ENCODE measurements around the gene SLC1A2.

Gene SLC1A2

DNA sequence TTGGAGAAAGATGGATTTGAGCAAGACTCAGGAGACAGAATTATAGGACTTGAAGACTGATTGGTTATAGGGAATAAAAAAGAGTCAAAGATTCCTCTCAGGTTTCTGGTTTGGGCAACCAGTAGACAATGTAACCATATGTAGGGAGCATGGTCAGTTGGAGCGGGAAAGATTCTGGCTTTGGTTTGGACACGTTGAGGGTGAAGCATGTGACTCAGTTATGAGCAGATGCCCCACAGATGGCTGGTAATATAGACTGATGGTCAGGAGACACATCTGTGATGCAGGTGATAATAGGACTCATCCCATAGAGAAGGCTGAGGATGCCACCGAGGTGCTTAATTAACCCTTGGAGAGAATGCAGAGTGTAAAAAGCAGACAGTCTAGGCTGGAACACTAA lies 148.3 kb downstream of the SLC1A2 start:
- no peak for ATAC-seq
- no peak for TF ChIP-seq TOX (CRISPR knock-in tag; IDR thresholded peaks at IDR 0.05; ENCODE audit: borderline replicate concordance)
- TF ChIP-seq, protein P1, sequence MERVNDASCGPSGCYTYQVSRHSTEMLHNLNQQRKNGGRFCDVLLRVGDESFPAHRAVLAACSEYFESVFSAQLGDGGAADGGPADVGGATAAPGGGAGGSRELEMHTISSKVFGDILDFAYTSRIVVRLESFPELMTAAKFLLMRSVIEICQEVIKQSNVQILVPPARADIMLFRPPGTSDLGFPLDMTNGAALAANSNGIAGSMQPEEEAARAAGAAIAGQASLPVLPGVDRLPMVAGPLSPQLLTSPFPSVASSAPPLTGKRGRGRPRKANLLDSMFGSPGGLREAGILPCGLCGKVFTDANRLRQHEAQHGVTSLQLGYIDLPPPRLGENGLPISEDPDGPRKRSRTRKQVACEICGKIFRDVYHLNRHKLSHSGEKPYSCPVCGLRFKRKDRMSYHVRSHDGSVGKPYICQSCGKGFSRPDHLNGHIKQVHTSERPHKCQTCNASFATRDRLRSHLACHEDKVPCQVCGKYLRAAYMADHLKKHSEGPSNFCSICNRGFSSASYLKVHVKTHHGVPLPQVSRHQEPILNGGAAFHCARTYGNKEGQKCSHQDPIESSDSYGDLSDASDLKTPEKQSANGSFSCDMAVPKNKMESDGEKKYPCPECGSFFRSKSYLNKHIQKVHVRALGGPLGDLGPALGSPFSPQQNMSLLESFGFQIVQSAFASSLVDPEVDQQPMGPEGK (CRISPR knock-in tag; IDR thresholded peaks at IDR 0.05; ENCODE audit: borderline replicate concordance) = no peak
- no peak for TF ChIP-seq CSDC2 (CRISPR knock-in tag; IDR thresholded peaks at IDR 0.05)
- TF ChIP-seq, protein P2, sequence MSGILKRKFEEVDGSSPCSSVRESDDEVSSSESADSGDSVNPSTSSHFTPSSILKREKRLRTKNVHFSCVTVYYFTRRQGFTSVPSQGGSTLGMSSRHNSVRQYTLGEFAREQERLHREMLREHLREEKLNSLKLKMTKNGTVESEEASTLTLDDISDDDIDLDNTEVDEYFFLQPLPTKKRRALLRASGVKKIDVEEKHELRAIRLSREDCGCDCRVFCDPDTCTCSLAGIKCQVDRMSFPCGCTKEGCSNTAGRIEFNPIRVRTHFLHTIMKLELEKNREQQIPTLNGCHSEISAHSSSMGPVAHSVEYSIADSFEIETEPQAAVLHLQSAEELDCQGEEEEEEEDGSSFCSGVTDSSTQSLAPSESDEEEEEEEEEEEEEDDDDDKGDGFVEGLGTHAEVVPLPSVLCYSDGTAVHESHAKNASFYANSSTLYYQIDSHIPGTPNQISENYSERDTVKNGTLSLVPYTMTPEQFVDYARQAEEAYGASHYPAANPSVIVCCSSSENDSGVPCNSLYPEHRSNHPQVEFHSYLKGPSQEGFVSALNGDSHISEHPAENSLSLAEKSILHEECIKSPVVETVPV (CRISPR knock-in tag; IDR thresholded peaks at IDR 0.05) = no peak
- no peak for TF ChIP-seq ZNF8 (CRISPR knock-in tag; IDR thresholded peaks at IDR 0.05)
- TF ChIP-seq ZC3H10 (CRISPR knock-in tag; IDR thresholded peaks at IDR 0.05) = no peak
- TF ChIP-seq, protein P3, sequence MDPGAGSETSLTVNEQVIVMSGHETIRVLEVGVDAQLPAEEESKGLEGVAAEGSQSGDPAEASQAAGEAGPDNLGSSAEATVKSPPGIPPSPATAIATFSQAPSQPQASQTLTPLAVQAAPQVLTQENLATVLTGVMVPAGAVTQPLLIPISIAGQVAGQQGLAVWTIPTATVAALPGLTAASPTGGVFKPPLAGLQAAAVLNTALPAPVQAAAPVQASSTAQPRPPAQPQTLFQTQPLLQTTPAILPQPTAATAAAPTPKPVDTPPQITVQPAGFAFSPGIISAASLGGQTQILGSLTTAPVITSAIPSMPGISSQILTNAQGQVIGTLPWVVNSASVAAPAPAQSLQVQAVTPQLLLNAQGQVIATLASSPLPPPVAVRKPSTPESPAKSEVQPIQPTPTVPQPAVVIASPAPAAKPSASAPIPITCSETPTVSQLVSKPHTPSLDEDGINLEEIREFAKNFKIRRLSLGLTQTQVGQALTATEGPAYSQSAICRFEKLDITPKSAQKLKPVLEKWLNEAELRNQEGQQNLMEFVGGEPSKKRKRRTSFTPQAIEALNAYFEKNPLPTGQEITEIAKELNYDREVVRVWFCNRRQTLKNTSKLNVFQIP (CRISPR knock-in tag; IDR thresholded peaks at IDR 0.05; ENCODE audit: borderline replicate concordance, low read depth) = no peak
- TF ChIP-seq BACH2 (CRISPR knock-in tag; IDR thresholded peaks at IDR 0.05; ENCODE audit: borderline replicate concordance) = no peak
- no peak for TF ChIP-seq RARB (CRISPR knock-in tag; IDR thresholded peaks at IDR 0.05)
- TF ChIP-seq ESRRG (CRISPR knock-in tag; IDR thresholded peaks at IDR 0.05) = no peak
- TF ChIP-seq SNAI2 (CRISPR knock-in tag; IDR thresholded peaks at IDR 0.05) = no peak
- TF ChIP-seq PPARA (CRISPR knock-in tag; IDR thresholded peaks at IDR 0.05; ENCODE audit: borderline replicate concordance) = no peak
- TF ChIP-seq, protein P4, sequence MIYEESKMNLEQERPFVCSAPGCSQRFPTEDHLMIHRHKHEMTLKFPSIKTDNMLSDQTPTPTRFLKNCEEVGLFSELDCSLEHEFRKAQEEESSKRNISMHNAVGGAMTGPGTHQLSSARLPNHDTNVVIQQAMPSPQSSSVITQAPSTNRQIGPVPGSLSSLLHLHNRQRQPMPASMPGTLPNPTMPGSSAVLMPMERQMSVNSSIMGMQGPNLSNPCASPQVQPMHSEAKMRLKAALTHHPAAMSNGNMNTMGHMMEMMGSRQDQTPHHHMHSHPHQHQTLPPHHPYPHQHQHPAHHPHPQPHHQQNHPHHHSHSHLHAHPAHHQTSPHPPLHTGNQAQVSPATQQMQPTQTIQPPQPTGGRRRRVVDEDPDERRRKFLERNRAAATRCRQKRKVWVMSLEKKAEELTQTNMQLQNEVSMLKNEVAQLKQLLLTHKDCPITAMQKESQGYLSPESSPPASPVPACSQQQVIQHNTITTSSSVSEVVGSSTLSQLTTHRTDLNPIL (CRISPR knock-in tag; IDR thresholded peaks at IDR 0.05; ENCODE audit: low read depth) = no peak
- no peak for TF ChIP-seq ZNF70 (CRISPR knock-in tag; IDR thresholded peaks at IDR 0.05)

DNA sequence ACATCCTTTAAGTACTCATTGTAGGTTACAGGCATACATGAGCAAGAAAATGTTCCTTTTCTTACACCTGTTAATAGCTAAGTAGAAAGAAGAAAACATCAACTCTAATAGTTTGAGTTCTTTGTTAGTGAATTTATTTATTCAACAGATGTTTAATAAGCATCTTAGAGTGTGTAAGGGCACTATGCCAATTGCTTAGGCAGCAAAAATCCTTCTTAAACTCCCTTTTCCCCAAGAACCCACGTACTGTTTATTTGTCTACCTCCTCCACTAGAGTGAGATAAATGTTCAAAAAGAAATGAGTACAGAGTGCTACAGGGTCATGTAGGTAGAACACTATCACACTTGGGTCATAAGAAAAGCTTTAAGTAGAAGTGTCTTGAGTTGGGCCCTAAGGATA lies 149.0 kb downstream of the SLC1A2 start:
- no peak for TF ChIP-seq BACH2 (CRISPR knock-in tag; IDR thresholded peaks at IDR 0.05; ENCODE audit: borderline replicate concordance)
- TF ChIP-seq PPARA (CRISPR knock-in tag; IDR thresholded peaks at IDR 0.05; ENCODE audit: borderline replicate concordance) = no peak
- no peak for ATAC-seq

DNA sequence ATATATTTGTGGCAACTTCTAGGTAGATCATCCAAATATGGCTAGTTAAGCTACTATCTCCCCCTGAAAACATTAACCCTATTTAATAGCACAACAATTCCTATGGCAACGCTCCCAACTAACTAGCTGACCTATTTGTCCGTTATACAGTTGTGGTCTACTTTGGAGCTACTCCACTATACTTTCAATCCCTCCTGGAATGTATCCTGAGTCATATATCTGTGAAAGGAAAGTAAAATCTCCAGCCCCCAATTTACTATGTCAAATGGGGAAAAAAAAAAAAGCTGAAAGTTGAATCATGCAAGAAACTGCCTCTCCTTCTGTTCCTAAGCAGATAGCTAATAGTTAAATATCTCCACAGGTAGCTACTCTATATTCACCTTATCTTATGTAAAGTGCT lies 151.9 kb downstream of the SLC1A2 start:
- ATAC-seq = peak; percentile 87
- TF ChIP-seq, protein P2 (CRISPR knock-in tag; IDR thresholded peaks at IDR 0.05) = no peak
- TF ChIP-seq ZNF70 (CRISPR knock-in tag; IDR thresholded peaks at IDR 0.05) (no peak), ESRRG (CRISPR knock-in tag; IDR thresholded peaks at IDR 0.05) (no peak), ISL1 (CRISPR knock-in tag; IDR thresholded peaks at IDR 0.05) (no peak), RARB (CRISPR knock-in tag; IDR thresholded peaks at IDR 0.05) (no peak), OSR1 (CRISPR knock-in tag; IDR thresholded peaks at IDR 0.05) (no peak), ZC3H10 (CRISPR knock-in tag; IDR thresholded peaks at IDR 0.05) (no peak), GLIS3 (CRISPR knock-in tag; IDR thresholded peaks at IDR 0.05) (no peak), ZFP30 (CRISPR knock-in tag; IDR thresholded peaks at IDR 0.05) (no peak), ARNTL (CRISPR knock-in tag; IDR thresholded peaks at IDR 0.05; ENCODE audit: borderline replicate concordance, low read depth) (no peak), CSDC2 (CRISPR knock-in tag; IDR thresholded peaks at IDR 0.05) (no peak), ZFP3 (CRISPR knock-in tag; IDR thresholded peaks at IDR 0.05) (no peak)
- TF ChIP-seq, protein P5, sequence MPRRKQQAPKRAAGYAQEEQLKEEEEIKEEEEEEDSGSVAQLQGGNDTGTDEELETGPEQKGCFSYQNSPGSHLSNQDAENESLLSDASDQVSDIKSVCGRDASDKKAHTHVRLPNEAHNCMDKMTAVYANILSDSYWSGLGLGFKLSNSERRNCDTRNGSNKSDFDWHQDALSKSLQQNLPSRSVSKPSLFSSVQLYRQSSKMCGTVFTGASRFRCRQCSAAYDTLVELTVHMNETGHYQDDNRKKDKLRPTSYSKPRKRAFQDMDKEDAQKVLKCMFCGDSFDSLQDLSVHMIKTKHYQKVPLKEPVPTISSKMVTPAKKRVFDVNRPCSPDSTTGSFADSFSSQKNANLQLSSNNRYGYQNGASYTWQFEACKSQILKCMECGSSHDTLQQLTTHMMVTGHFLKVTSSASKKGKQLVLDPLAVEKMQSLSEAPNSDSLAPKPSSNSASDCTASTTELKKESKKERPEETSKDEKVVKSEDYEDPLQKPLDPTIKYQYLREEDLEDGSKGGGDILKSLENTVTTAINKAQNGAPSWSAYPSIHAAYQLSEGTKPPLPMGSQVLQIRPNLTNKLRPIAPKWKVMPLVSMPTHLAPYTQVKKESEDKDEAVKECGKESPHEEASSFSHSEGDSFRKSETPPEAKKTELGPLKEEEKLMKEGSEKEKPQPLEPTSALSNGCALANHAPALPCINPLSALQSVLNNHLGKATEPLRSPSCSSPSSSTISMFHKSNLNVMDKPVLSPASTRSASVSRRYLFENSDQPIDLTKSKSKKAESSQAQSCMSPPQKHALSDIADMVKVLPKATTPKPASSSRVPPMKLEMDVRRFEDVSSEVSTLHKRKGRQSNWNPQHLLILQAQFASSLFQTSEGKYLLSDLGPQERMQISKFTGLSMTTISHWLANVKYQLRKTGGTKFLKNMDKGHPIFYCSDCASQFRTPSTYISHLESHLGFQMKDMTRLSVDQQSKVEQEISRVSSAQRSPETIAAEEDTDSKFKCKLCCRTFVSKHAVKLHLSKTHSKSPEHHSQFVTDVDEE (CRISPR knock-in tag; IDR thresholded peaks at IDR 0.05) = no peak
- TF ChIP-seq, protein P1 (CRISPR knock-in tag; IDR thresholded peaks at IDR 0.05; ENCODE audit: borderline replicate concordance) = no peak

All from SK-N-SH treated with all-trans-retinoic acid at 6 μM for 48 hours (cell line).